RWPE2 (cell line): ENCODE measurements around the gene ESR2.
A peak's percentile ranks its signal among the peaks of the same experiment; 100 is the strongest.
"Not testable (repeated sequence)": the region's sequence is repeated elsewhere in the genome, so short reads cannot be mapped to it uniquely, and the experiment has no call there.

Experiments
- ATAC-seq: fragments of 200-7000 bp; cut with Tn5 transposase; 3 replicates; pipeline ENCODE4 v1.9.1; 2021; ENCODE audit warnings: low read depth
- DNase-seq: peaks from one replicate; pipeline ENCODE4 v3.0.0-alpha.2; 2020; ENCODE audit warnings: low spot score
- H3K27ac ChIP-seq: fragments of 450-650 bp; 2 replicates; pipeline ENCODE4 v1.5.1; 2017; ENCODE audit warnings: mild to moderate bottlenecking; ENCODE audit not compliant: poor library complexity, severe bottlenecking
- H3K27me3 ChIP-seq: fragments of 250-450 bp; sonication (Bioruptor Pico); 2 replicates; pipeline ENCODE4 v1.5.1; 2021; ENCODE audit warnings: mild to moderate bottlenecking, moderate library complexity; ENCODE audit not compliant: insufficient read depth, poor library complexity, severe bottlenecking
- H3K36me3 ChIP-seq: fragments of 250-450 bp; sonication (Bioruptor Pico); 2 replicates; pipeline ENCODE4 v1.5.1; 2020; ENCODE audit warnings: low read depth, mild to moderate bottlenecking, moderate library complexity
- H3K4me1 ChIP-seq: fragments of 250-450 bp; sonication (Bioruptor Pico); 2 replicates; pipeline ENCODE4 v1.5.1; 2021; ENCODE audit warnings: mild to moderate bottlenecking, moderate library complexity; ENCODE audit not compliant: insufficient read depth, poor library complexity, severe bottlenecking
- H3K4me3 ChIP-seq: fragments of 250-450 bp; sonication (Bioruptor Pico); 2 replicates; pipeline ENCODE4 v1.5.1; 2021; ENCODE audit warnings: mild to moderate bottlenecking, moderate library complexity; ENCODE audit not compliant: severe bottlenecking
- H3K9me3 ChIP-seq: fragments of 250-450 bp; sonication (Bioruptor Pico); 2 replicates; pipeline ENCODE4 v1.5.1; 2021; ENCODE audit warnings: mild to moderate bottlenecking, moderate library complexity; ENCODE audit not compliant: severe bottlenecking
- CTCF ChIP-seq: fragments of 450-650 bp; IDR thresholded peaks from one replicate; pipeline ENCODE4 v1.5.1; 2017; ENCODE audit warnings: mild to moderate bottlenecking, moderate library complexity; ENCODE audit not compliant: poor library complexity, severe bottlenecking

ESR2 gene

GRCh38 chr14:64118403-64118742 lies 175.8 kb downstream of the ESR2 start:
- not testable (repeated sequence) for H3K4me3 ChIP-seq, H3K27me3 ChIP-seq, DNase-seq, ATAC-seq, H3K9me3 ChIP-seq
- TF ChIP-seq CTCF, result peak; percentile 30
- peaks cover 56% of the 10 kb centered on the region for H3K36me3 ChIP-seq
- H3K4me1 ChIP-seq, result peaks cover 45% of the 10 kb centered on the region
- peak overlapping the region; percentile 100 for H3K27ac ChIP-seq

- DNase-seq, result peak; percentile 91
- H3K27ac ChIP-seq, result peak overlapping the region; percentile 100
- H3K9me3 ChIP-seq, result no peaks in the 10 kb centered on the region
Observed at GRCh38 chr14:64117671-64118402, 176.3 kb downstream of the ESR2 start.

GRCh38 chr14:64115401-64115800 lies 178.8 kb downstream of the ESR2 start:
- DNase-seq, result no peak
- H3K4me1 ChIP-seq, result peaks cover 73% of the 10 kb centered on the region
- peak overlapping the region; percentile 100 for H3K27ac ChIP-seq
- no peak for ATAC-seq
- H3K36me3 ChIP-seq, result peaks cover 34% of the 10 kb centered on the region
- no peaks in the 10 kb centered on the region for H3K9me3 ChIP-seq
- no peaks in the 10 kb centered on the region for H3K27me3 ChIP-seq
- no peak for TF ChIP-seq CTCF
- H3K4me3 ChIP-seq, result no peak overlapping the region

More at GRCh38 chr14:64117671-64118402, 176.3 kb downstream of the ESR2 start:
- no peaks in the 10 kb centered on the region for H3K27me3 ChIP-seq
- peak; percentile 93 for ATAC-seq
- peaks cover 56% of the 10 kb centered on the region for H3K36me3 ChIP-seq
- peak; percentile 65 for TF ChIP-seq CTCF
- no peak overlapping the region for H3K4me3 ChIP-seq
- H3K4me1 ChIP-seq, result peaks cover 50% of the 10 kb centered on the region

GRCh38 chr14:64114796-64115195 lies 179.4 kb downstream of the ESR2 start:
- no peak for ATAC-seq
- no peaks in the 10 kb centered on the region for H3K27me3 ChIP-seq
- peak overlapping the region; percentile 100 for H3K27ac ChIP-seq
- peaks cover 77% of the 10 kb centered on the region for H3K4me1 ChIP-seq
- no peaks in the 10 kb centered on the region for H3K9me3 ChIP-seq
- no peak for TF ChIP-seq CTCF
- H3K36me3 ChIP-seq, result peaks cover 28% of the 10 kb centered on the region
- no peak overlapping the region for H3K4me3 ChIP-seq
- DNase-seq, result no peak

GRCh38 chr14:64114166-64114565 lies 180.0 kb downstream of the ESR2 start:
- Histone ChIP-seq H3K27ac (peak overlapping the region; percentile 100), H3K36me3 (peaks cover 22% of the 10 kb centered on the region), H3K27me3 (no peaks in the 10 kb centered on the region), H3K4me3 (no peak overlapping the region), H3K4me1 (peaks cover 79% of the 10 kb centered on the region), H3K9me3 (no peaks in the 10 kb centered on the region)
- DNase-seq (no peak), ATAC-seq (no peak)
- no peak for TF ChIP-seq CTCF
